K562 (cell line): Measurements from ENCODE around the gene NHSL2. TPM values are rescaled to one million over a fixed set of nuclear protein-coding genes. Genes with fewer than 3 reads are reported as not detected.

Source experiments
- ATAC-seq: fragments of 200-7000 bp; cut with Tn5 transposase; 3 replicates; pipeline ENCODE4 v1.9.1; 2020; ENCODE audit warnings: moderate library complexity
- BruUV-seq: library from RNA; stranded (reverse); fragments of 400-500 nt; replicated peaks from 2 replicates; lab custom pipeline; 2021; lab: Mats Ljungman, UMichigan
- CTCF ChIA-PET: fragments of 300-600 bp; formaldehyde crosslinking; extraction: SDS; loops from one replicate; lab custom pipeline; 2021; ENCODE audit warnings: low intra/inter-chr PET ratio; lab: Yijun Ruan, JAX
- POLR2A ChIA-PET: fragments of 300-600, 350-650 bp; sonication (Branson Sonifier 250); formaldehyde crosslinking; extraction: SDS; loops from one replicate; lab custom pipeline; 2021; ENCODE audit warnings: antibody characterized with exemption, inconsistent platforms; lab: Yijun Ruan, JAX
- DNase-seq, 4 experiments: peaks; one replicate each; pipeline versions ENCODE4 v3.0.0 to v3.0.0-alpha.2; 2011 to 2018; ENCODE audit warnings: low spot score in 3 of 4, mixed read lengths in 3 of 4; ENCODE audit errors: extremely low read depth in 1 of 4
- FAIRE-seq: peaks from 2 replicates; lab custom pipeline; 2011; peaks lifted over from hg19 to GRCh38; lab: Jason Lieb, UNC
- H2AFZ ChIP-seq: 2 replicates; pipeline ENCODE4 v1.6.0; 2011; ENCODE audit warnings: low read depth, low read length, control low read depth, inconsistent platforms
- H3K27ac ChIP-seq: fragments of 200-600 bp; 3 replicates; pipeline ENCODE4 v1.8.0; 2011; ENCODE audit warnings: low read depth, mild to moderate bottlenecking, control low read depth, inconsistent platforms, low read length, moderate library complexity, mixed read lengths; ENCODE audit errors: extremely low read depth
- H3K27me3 ChIP-seq, 2 experiments: fragments of 300-600 bp in 1 of 2; 2 replicates in 1 of 2; 3 replicates in 1 of 2; pipeline versions ENCODE4 v1.6.0 to v1.8.0; 2011; ENCODE audit warnings: inconsistent platforms in 2 of 2, low read length in 2 of 2, mild to moderate bottlenecking in 1 of 2, mixed read lengths in 1 of 2, moderate library complexity in 1 of 2; ENCODE audit not compliant: control insufficient read depth in 2 of 2, insufficient read depth in 2 of 2
- H3K36me3 ChIP-seq: fragments of 300-600 bp; 3 replicates; pipeline ENCODE4 v1.8.0; 2011; ENCODE audit warnings: mild to moderate bottlenecking, low read length, inconsistent platforms; ENCODE audit not compliant: control insufficient read depth, insufficient read depth
- H3K4me1 ChIP-seq, 2 experiments: fragments of 200-600 bp in 1 of 2; replicated peaks in 1 of 2; 2 replicates in 1 of 2; 3 replicates in 1 of 2; pipeline versions ENCODE4 v1.5.1 to v1.8.0; 2011; ENCODE audit warnings: inconsistent platforms in 2 of 2, low read length in 2 of 2, mild to moderate bottlenecking in 1 of 2, mixed read lengths in 1 of 2, moderate library complexity in 1 of 2; ENCODE audit not compliant: control insufficient read depth in 2 of 2, insufficient read depth in 2 of 2
- H3K4me2 ChIP-seq: 2 replicates; pipeline ENCODE4 v1.6.1; 2011; ENCODE audit warnings: low read length, control low read depth, inconsistent platforms, mixed read lengths; ENCODE audit not compliant: insufficient read depth
- H3K4me3 ChIP-seq: fragments of 200-600 bp; sonication (generic), shearing (Covaris generic); 2 replicates; pipeline ENCODE4 v1.5.1; 2016; ENCODE audit warnings: control low read depth, inconsistent platforms
- H3K79me2 ChIP-seq: fragments of 200-600 bp; 3 replicates; pipeline ENCODE4 v1.8.0; 2011; ENCODE audit warnings: low read length, inconsistent platforms; ENCODE audit not compliant: control insufficient read depth, insufficient read depth
- H3K9ac ChIP-seq, 2 experiments: 2 replicates each; pipeline versions ENCODE4 v1.6.0 to v1.6.1; 2011; ENCODE audit warnings: low read depth in 2 of 2, low read length in 2 of 2, control low read depth in 1 of 2, inconsistent platforms in 1 of 2, mild to moderate bottlenecking in 1 of 2, mixed read lengths in 1 of 2; ENCODE audit not compliant: insufficient read depth in 1 of 2
- H3K9me1 ChIP-seq: one replicate; pipeline ENCODE4 v1.6.0; 2011; ENCODE audit warnings: inconsistent platforms, mild to moderate bottlenecking, low read length, moderate library complexity; ENCODE audit not compliant: control insufficient read depth, insufficient read depth
- H3K9me3 ChIP-seq: replicated peaks from 2 replicates; pipeline ENCODE4 v1.5.1; 2011; ENCODE audit warnings: low read depth, low read length, inconsistent platforms; ENCODE audit not compliant: control insufficient read depth, insufficient read depth
- H4K20me1 ChIP-seq: replicated peaks from 2 replicates; pipeline ENCODE4 v1.6.1; 2011; ENCODE audit warnings: low read length, inconsistent platforms, mixed read lengths; ENCODE audit not compliant: control insufficient read depth, insufficient read depth
- FOXA3 ChIP-seq, 2 experiments: fragments of 450-650 bp in 1 of 2; sonication (generic) in 1 of 2; formaldehyde crosslinking; IDR thresholded peaks in 1 of 2; conservative IDR thresholded peaks in 1 of 2; 2 replicates each; pipeline versions ENCODE4 v1.4.0 to v1.8.0; 2020 to 2022; ENCODE audit warnings: mild to moderate bottlenecking in 2 of 2, missing genetic modification reagents in 1 of 2
- MTA1 ChIP-seq: fragments of 450-650 bp; IDR thresholded peaks from 2 replicates; pipeline ENCODE4 v1.6.1; 2017; ENCODE audit warnings: borderline replicate concordance
- RCOR1 ChIP-seq, 2 experiments: IDR thresholded peaks; 2 replicates each; pipeline ENCODE4 v1.6.1; 2012; ENCODE audit warnings: low read depth in 2 of 2, low read length in 2 of 2, borderline replicate concordance in 1 of 2, improper control_type of control experiment in 1 of 2
- ZFP30 ChIP-seq: fragments of 250-450 bp; sonication (Bioruptor Pico); IDR thresholded peaks from 2 replicates; pipeline ENCODE4 v1.8.0; 2022; ENCODE audit warnings: moderate library complexity, mild to moderate bottlenecking, inconsistent platforms, borderline replicate concordance
- ZNF668 ChIP-seq: fragments of 250-450 bp; sonication (Bioruptor Pico); IDR thresholded peaks from 2 replicates; pipeline ENCODE4 v1.8.0; 2022; ENCODE audit warnings: mild to moderate bottlenecking, inconsistent platforms
- WGBS: fragments of 100-300 bp; shearing (Covaris generic); methylation state at CpG from one replicate; pipeline ENCODE4 v1.1.6; 2016; ENCODE audit warnings: low coverage, mixed read lengths; ENCODE audit not compliant: insufficient coverage; ENCODE audit errors: missing lambda C conversion rate; 5-methylcytosine and 5-hydroxymethylcytosine counted together
- in situ Hi-C: fragments of 300-500 bp; cut with MboI; formaldehyde crosslinking; loops from 4 replicates; pipeline ENCODE4 v1.15.0; 2018; ENCODE audit warnings: inconsistent platforms, mixed read lengths
- intact Hi-C: fragments of 100-400 bp; cut with micrococcal nuclease; formaldehyde crosslinking; loops from 2 replicates; pipeline ENCODE4 v1.14.2; 2022
- polyA plus RNA-seq, 8 experiments: library from polyadenylated mRNA; depleted of rRNA in 4 of 8; stranded (reverse) in 5 of 8; unstranded in 3 of 8; fragments of >200 nt; fragmentation: Nextera tagmentation in 2 of 8; fragmentation: Illumina TruSeq in 1 of 8; extraction: Ambion mirVana in 2 of 8; extraction: Trizol in 1 of 8; gene quantifications; 2 replicates each; pipeline versions ENCODE4 v1.2.1 to v1.2.3, GENCODE V29; 2011 to 2014; ENCODE audit warnings: inconsistent platforms in 1 of 8, missing spikeins in 1 of 8
- total RNA-seq, 7 experiments: library from RNA; depleted of rRNA in 6 of 7; stranded (reverse); fragments of >200 nt in 6 of 7; fragmentation: Illumina TruSeq in 2 of 7; extraction: Trizol in 2 of 7; gene quantifications; 2 replicates each; pipeline versions ENCODE4 v1.2.1 to v1.2.3, GENCODE V29; 2011 to 2021; ENCODE audit warnings: low replicate concordance in 1 of 7
- TF ChIP-seq, protein P1 (sequence below): fragments of 450-650 bp; IDR thresholded peaks from 2 replicates; pipeline ENCODE4 v1.6.1; 2016; ENCODE audit warnings: borderline replicate concordance
- TF ChIP-seq, protein P2 (sequence below): IDR thresholded peaks from 2 replicates; pipeline ENCODE4 v1.6.1; 2011; ENCODE audit not compliant: insufficient read length; ENCODE audit errors: extremely low read depth
- TF ChIP-seq, protein P3 (sequence below): fragments of 250-450 bp; sonication (Bioruptor Pico); IDR thresholded peaks from 2 replicates; pipeline ENCODE4 v1.5.0; 2021
- TF ChIP-seq, protein P4 (sequence below): sonication (generic); formaldehyde crosslinking; IDR thresholded peaks from 2 replicates; pipeline ENCODE4 v1.8.1; 2023; ENCODE audit warnings: mild to moderate bottlenecking, missing genetic modification reagents, moderate library complexity

The NHSL2 gene
- total and polyA plus RNA-seq, 9 of the 15 experiments (the other 6 are each of a cell fraction or from before 2014, with no cell fraction given), result 0.02 TPM; not detected in 8

DNA sequence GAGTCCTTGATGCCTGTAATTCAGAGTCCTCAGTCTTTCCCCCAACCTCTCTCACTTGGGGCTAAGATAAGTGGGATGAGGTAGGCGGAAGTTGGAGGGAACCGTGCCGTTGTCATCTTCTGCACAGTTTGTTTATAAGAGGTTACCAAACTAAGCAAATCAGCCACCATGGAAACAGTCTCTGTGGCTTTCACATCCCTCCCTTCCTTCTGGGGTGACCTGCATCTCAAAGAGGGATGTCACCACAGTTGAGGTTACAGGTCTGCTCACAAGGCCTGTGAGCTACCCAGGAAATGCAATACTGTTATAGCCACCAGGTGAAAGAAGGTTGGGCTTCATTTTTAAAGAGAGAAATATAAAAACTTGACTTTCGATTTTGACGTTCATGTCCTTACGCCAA lies 194.8 kb downstream of the NHSL2 start:
- intact Hi-C loops, result no loop called here

More for the DNA sequence above, 194.8 kb downstream of the NHSL2 start:
- peaks cover 0 to 5% of the 10 kb centered on the region in 2 experiments; a peak in 1 of 5 replicates for H3K4me1 ChIP-seq
- H3K9me3 ChIP-seq, result no peaks in the 10 kb centered on the region
- TF ChIP-seq, protein P1, sequence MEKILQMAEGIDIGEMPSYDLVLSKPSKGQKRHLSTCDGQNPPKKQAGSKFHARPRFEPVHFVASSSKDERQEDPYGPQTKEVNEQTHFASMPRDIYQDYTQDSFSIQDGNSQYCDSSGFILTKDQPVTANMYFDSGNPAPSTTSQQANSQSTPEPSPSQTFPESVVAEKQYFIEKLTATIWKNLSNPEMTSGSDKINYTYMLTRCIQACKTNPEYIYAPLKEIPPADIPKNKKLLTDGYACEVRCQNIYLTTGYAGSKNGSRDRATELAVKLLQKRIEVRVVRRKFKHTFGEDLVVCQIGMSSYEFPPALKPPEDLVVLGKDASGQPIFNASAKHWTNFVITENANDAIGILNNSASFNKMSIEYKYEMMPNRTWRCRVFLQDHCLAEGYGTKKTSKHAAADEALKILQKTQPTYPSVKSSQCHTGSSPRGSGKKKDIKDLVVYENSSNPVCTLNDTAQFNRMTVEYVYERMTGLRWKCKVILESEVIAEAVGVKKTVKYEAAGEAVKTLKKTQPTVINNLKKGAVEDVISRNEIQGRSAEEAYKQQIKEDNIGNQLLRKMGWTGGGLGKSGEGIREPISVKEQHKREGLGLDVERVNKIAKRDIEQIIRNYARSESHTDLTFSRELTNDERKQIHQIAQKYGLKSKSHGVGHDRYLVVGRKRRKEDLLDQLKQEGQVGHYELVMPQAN, result no peak
- TF ChIP-seq, protein P2, sequence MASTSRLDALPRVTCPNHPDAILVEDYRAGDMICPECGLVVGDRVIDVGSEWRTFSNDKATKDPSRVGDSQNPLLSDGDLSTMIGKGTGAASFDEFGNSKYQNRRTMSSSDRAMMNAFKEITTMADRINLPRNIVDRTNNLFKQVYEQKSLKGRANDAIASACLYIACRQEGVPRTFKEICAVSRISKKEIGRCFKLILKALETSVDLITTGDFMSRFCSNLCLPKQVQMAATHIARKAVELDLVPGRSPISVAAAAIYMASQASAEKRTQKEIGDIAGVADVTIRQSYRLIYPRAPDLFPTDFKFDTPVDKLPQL, result no peak
- TF ChIP-seq ZNF668 (CRISPR knock-in tag) (no peak), ZFP30 (no peak), MTA1 (no peak), FOXA3 (CRISPR knock-in tag; conservative IDR thresholded peaks at IDR 0.05 in 1 of 2, IDR thresholded peaks at IDR 0.05 in 1 of 2) (no peak), RCOR1 (IDR thresholded peaks at IDR 0.05; ENCODE audit: borderline replicate concordance in 1 of 2, low read depth in 2 of 2, low read length in 2 of 2) (no peak)
- TF ChIP-seq, protein P3, sequence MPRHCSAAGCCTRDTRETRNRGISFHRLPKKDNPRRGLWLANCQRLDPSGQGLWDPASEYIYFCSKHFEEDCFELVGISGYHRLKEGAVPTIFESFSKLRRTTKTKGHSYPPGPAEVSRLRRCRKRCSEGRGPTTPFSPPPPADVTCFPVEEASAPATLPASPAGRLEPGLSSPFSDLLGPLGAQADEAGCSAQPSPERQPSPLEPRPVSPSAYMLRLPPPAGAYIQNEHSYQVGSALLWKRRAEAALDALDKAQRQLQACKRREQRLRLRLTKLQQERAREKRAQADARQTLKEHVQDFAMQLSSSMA, result no peak
- TF ChIP-seq, protein P4, sequence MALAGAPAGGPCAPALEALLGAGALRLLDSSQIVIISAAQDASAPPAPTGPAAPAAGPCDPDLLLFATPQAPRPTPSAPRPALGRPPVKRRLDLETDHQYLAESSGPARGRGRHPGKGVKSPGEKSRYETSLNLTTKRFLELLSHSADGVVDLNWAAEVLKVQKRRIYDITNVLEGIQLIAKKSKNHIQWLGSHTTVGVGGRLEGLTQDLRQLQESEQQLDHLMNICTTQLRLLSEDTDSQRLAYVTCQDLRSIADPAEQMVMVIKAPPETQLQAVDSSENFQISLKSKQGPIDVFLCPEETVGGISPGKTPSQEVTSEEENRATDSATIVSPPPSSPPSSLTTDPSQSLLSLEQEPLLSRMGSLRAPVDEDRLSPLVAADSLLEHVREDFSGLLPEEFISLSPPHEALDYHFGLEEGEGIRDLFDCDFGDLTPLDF (CRISPR knock-in tag), result no peak
- no peak overlapping the region for H3K4me2 ChIP-seq
- H3K27ac ChIP-seq, result no peak overlapping the region
- DNase-seq, result no peak
- ChIA-PET POLR2A (no interaction called here), CTCF (no interaction called here)
- H3K79me2 ChIP-seq, result no peaks in the 10 kb centered on the region
- H3K4me3 ChIP-seq, result no peak overlapping the region
- peaks cover 0 to 61% of the 10 kb centered on the region in 2 experiments; a peak in 2 of 5 replicates for H3K27me3 ChIP-seq
- in situ Hi-C loops, result no loop called here
- H3K9me1 ChIP-seq, result no peaks in the 10 kb centered on the region
- ATAC-seq, result no peak
- no peaks in the 10 kb centered on the region for H3K36me3 ChIP-seq
- H4K20me1 ChIP-seq, result no peaks in the 10 kb centered on the region
- FAIRE-seq, result no peak
- H3K9ac ChIP-seq, result no peak overlapping the region
- H2AFZ ChIP-seq, result no peak overlapping the region
- BruUV-seq, result no TSS peak
- WGBS, result 2% methylated on average over 6 of the region's 6 CpGs
